K562 (cell line): Measurements from ENCODE around the gene SHROOM3. TPM values are rescaled to one million over a fixed set of nuclear protein-coding genes. Genes with fewer than 3 reads are reported as not detected.

Experiments
- ATAC-seq: fragments of 200-7000 bp; cut with Tn5 transposase; 3 replicates; pipeline ENCODE4 v1.9.1; 2020; ENCODE audit warnings: moderate library complexity
- BruUV-seq: library from RNA; stranded (reverse); fragments of 400-500 nt; replicated peaks from 2 replicates; lab custom pipeline; 2021; lab: Mats Ljungman, UMichigan
- CTCF ChIA-PET: fragments of 300-600 bp; formaldehyde crosslinking; extraction: SDS; loops from one replicate; lab custom pipeline; 2021; ENCODE audit warnings: low intra/inter-chr PET ratio; lab: Yijun Ruan, JAX
- POLR2A ChIA-PET: fragments of 300-600, 350-650 bp; sonication (Branson Sonifier 250); formaldehyde crosslinking; extraction: SDS; loops from one replicate; lab custom pipeline; 2021; ENCODE audit warnings: antibody characterized with exemption, inconsistent platforms; lab: Yijun Ruan, JAX
- DNase-seq, 4 experiments: peaks; one replicate each; pipeline versions ENCODE4 v3.0.0 to v3.0.0-alpha.2; 2011 to 2018; ENCODE audit warnings: low spot score in 3 of 4, mixed read lengths in 3 of 4; ENCODE audit errors: extremely low read depth in 1 of 4
- FAIRE-seq: peaks from 2 replicates; lab custom pipeline; 2011; peaks lifted over from hg19 to GRCh38; lab: Jason Lieb, UNC
- H2AFZ ChIP-seq: 2 replicates; pipeline ENCODE4 v1.6.0; 2011; ENCODE audit warnings: low read depth, low read length, control low read depth, inconsistent platforms
- H3K27ac ChIP-seq: fragments of 200-600 bp; 3 replicates; pipeline ENCODE4 v1.8.0; 2011; ENCODE audit warnings: low read depth, mild to moderate bottlenecking, control low read depth, inconsistent platforms, low read length, moderate library complexity, mixed read lengths; ENCODE audit errors: extremely low read depth
- H3K27me3 ChIP-seq, 2 experiments: fragments of 300-600 bp in 1 of 2; 2 replicates in 1 of 2; 3 replicates in 1 of 2; pipeline versions ENCODE4 v1.6.0 to v1.8.0; 2011; ENCODE audit warnings: inconsistent platforms in 2 of 2, low read length in 2 of 2, mild to moderate bottlenecking in 1 of 2, mixed read lengths in 1 of 2, moderate library complexity in 1 of 2; ENCODE audit not compliant: control insufficient read depth in 2 of 2, insufficient read depth in 2 of 2
- H3K36me3 ChIP-seq: fragments of 300-600 bp; 3 replicates; pipeline ENCODE4 v1.8.0; 2011; ENCODE audit warnings: mild to moderate bottlenecking, low read length, inconsistent platforms; ENCODE audit not compliant: control insufficient read depth, insufficient read depth
- H3K4me1 ChIP-seq, 2 experiments: fragments of 200-600 bp in 1 of 2; replicated peaks in 1 of 2; 2 replicates in 1 of 2; 3 replicates in 1 of 2; pipeline versions ENCODE4 v1.5.1 to v1.8.0; 2011; ENCODE audit warnings: inconsistent platforms in 2 of 2, low read length in 2 of 2, mild to moderate bottlenecking in 1 of 2, mixed read lengths in 1 of 2, moderate library complexity in 1 of 2; ENCODE audit not compliant: control insufficient read depth in 2 of 2, insufficient read depth in 2 of 2
- H3K4me2 ChIP-seq: 2 replicates; pipeline ENCODE4 v1.6.1; 2011; ENCODE audit warnings: low read length, control low read depth, inconsistent platforms, mixed read lengths; ENCODE audit not compliant: insufficient read depth
- H3K4me3 ChIP-seq: fragments of 200-600 bp; sonication (generic), shearing (Covaris generic); 2 replicates; pipeline ENCODE4 v1.5.1; 2016; ENCODE audit warnings: control low read depth, inconsistent platforms
- H3K79me2 ChIP-seq: fragments of 200-600 bp; 3 replicates; pipeline ENCODE4 v1.8.0; 2011; ENCODE audit warnings: low read length, inconsistent platforms; ENCODE audit not compliant: control insufficient read depth, insufficient read depth
- H3K9ac ChIP-seq, 2 experiments: 2 replicates each; pipeline versions ENCODE4 v1.6.0 to v1.6.1; 2011; ENCODE audit warnings: low read depth in 2 of 2, low read length in 2 of 2, control low read depth in 1 of 2, inconsistent platforms in 1 of 2, mild to moderate bottlenecking in 1 of 2, mixed read lengths in 1 of 2; ENCODE audit not compliant: insufficient read depth in 1 of 2
- H3K9me1 ChIP-seq: one replicate; pipeline ENCODE4 v1.6.0; 2011; ENCODE audit warnings: inconsistent platforms, mild to moderate bottlenecking, low read length, moderate library complexity; ENCODE audit not compliant: control insufficient read depth, insufficient read depth
- H3K9me3 ChIP-seq: replicated peaks from 2 replicates; pipeline ENCODE4 v1.5.1; 2011; ENCODE audit warnings: low read depth, low read length, inconsistent platforms; ENCODE audit not compliant: control insufficient read depth, insufficient read depth
- H4K20me1 ChIP-seq: replicated peaks from 2 replicates; pipeline ENCODE4 v1.6.1; 2011; ENCODE audit warnings: low read length, inconsistent platforms, mixed read lengths; ENCODE audit not compliant: control insufficient read depth, insufficient read depth
- CHD2 ChIP-seq: IDR thresholded peaks from 2 replicates; pipeline ENCODE4 v1.6.1; 2011; ENCODE audit warnings: low read depth, low read length
- MTF1 ChIP-seq: fragments of 250-450 bp; sonication (Bioruptor Pico); IDR thresholded peaks from 2 replicates; pipeline ENCODE4 v1.9.0; 2021; ENCODE audit warnings: moderate library complexity, mild to moderate bottlenecking, inconsistent platforms, borderline replicate concordance
- NCOR1 ChIP-seq: fragments of 450-650 bp; IDR thresholded peaks from 2 replicates; pipeline ENCODE4 v1.6.1; 2016; ENCODE audit warnings: mild to moderate bottlenecking, moderate library complexity
- RAD21 ChIP-seq, 2 experiments: fragments of 250-450 bp in 1 of 2; fragments of 450-650 bp in 1 of 2; sonication (Bioruptor Pico) in 1 of 2; formaldehyde crosslinking in 1 of 2; IDR thresholded peaks in 1 of 2; conservative IDR thresholded peaks in 1 of 2; 2 replicates each; pipeline versions ENCODE4 v1.4.0 to v1.8.0; 2020 to 2022; ENCODE audit warnings: mild to moderate bottlenecking in 2 of 2, moderate library complexity in 1 of 2
- ZBED1 ChIP-seq: IDR thresholded peaks from 2 replicates; pipeline ENCODE4 v1.6.1; 2014
- ZC3H4 ChIP-seq: sonication (generic); formaldehyde crosslinking; IDR thresholded peaks from 2 replicates; pipeline ENCODE4 v1.9.0; 2021; ENCODE audit warnings: missing genetic modification reagents, borderline replicate concordance
- WGBS: fragments of 100-300 bp; shearing (Covaris generic); methylation state at CpG from one replicate; pipeline ENCODE4 v1.1.6; 2016; ENCODE audit warnings: low coverage, mixed read lengths; ENCODE audit not compliant: insufficient coverage; ENCODE audit errors: missing lambda C conversion rate; 5-methylcytosine and 5-hydroxymethylcytosine counted together
- in situ Hi-C: fragments of 300-500 bp; cut with MboI; formaldehyde crosslinking; loops from 4 replicates; pipeline ENCODE4 v1.15.0; 2018; ENCODE audit warnings: inconsistent platforms, mixed read lengths
- intact Hi-C: fragments of 100-400 bp; cut with micrococcal nuclease; formaldehyde crosslinking; loops from 2 replicates; pipeline ENCODE4 v1.14.2; 2022
- polyA plus RNA-seq, 8 experiments: library from polyadenylated mRNA; depleted of rRNA in 4 of 8; stranded (reverse) in 5 of 8; unstranded in 3 of 8; fragments of >200 nt; fragmentation: Nextera tagmentation in 2 of 8; fragmentation: Illumina TruSeq in 1 of 8; extraction: Ambion mirVana in 2 of 8; extraction: Trizol in 1 of 8; gene quantifications; 2 replicates each; pipeline versions ENCODE4 v1.2.1 to v1.2.3, GENCODE V29; 2011 to 2014; ENCODE audit warnings: inconsistent platforms in 1 of 8, missing spikeins in 1 of 8
- total RNA-seq, 7 experiments: library from RNA; depleted of rRNA in 6 of 7; stranded (reverse); fragments of >200 nt in 6 of 7; fragmentation: Illumina TruSeq in 2 of 7; extraction: Trizol in 2 of 7; gene quantifications; 2 replicates each; pipeline versions ENCODE4 v1.2.1 to v1.2.3, GENCODE V29; 2011 to 2021; ENCODE audit warnings: low replicate concordance in 1 of 7
- TF ChIP-seq, protein P1 (sequence below): fragments of 250-450 bp; sonication (Bioruptor Pico); IDR thresholded peaks from 2 replicates; pipeline ENCODE4 v1.4.0; 2020; ENCODE audit warnings: mild to moderate bottlenecking, moderate library complexity

SHROOM3 gene
- total and polyA plus RNA-seq, 9 of the 15 experiments (the other 6 are each of a cell fraction or from before 2014, with no cell fraction given) = 0.01 to 0.07 TPM; not detected in 7

DNA sequence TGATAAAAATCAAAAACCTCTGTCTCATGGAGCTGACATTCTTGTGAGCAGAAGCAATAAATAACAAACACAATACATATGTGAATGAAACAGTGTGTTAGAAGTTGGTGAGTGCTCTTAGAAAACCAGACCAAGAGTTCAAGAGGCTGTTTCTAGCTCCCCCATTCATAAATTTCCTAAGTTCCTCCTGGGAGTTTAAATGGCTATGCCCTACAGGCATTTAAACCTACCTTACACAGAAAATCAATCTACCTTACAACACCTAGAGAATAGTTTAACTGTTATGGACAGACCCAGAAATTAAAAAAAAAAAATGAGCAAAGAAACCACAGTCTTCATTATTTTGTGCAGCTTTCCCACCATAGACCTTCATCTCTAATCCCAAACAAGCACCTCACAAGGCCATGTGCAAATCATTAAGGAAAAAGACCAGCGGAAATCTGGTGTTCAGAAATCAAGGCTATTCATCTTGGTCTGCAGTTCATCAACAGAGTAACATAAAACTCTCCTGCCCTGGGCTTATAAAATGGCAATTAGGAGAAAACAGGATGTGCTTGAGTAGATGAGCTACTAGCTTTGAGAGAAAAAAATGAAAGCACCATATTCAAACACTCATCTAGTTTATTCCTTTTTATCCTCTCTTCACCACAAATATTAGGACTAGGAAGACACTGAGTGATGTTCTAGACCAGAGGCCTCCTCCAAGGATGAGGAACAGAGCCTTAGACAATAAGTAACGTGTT lies 147.2 kb downstream of the SHROOM3 start:
- Histone ChIP-seq H3K9ac (no peak overlapping the region), H3K4me3 (no peak overlapping the region), H4K20me1 (no peaks in the 10 kb centered on the region), H3K9me3 (no peaks in the 10 kb centered on the region), H3K27me3 (peaks cover 17 to 27% of the 10 kb centered on the region in 2 experiments; a peak in 4 of 5 replicates), H3K27ac (no peak overlapping the region), H3K79me2 (no peaks in the 10 kb centered on the region), H2AFZ (no peak overlapping the region), H3K36me3 (no peaks in the 10 kb centered on the region), H3K9me1 (no peaks in the 10 kb centered on the region), H3K4me1 (peaks cover 0 to 6% of the 10 kb centered on the region in 2 experiments; a peak in 2 of 5 replicates), H3K4me2 (no peak overlapping the region)
- 3% methylated on average over 2 of the region's 2 CpGs for WGBS
- in situ Hi-C loops = no loop called here
- CTCF ChIA-PET = no interaction called here
- no TSS peak for BruUV-seq
- DNase-seq (no peak), FAIRE-seq (no peak), ATAC-seq (no peak)
- TF ChIP-seq CHD2 (no peak), RAD21 (CRISPR knock-in tag; conservative IDR thresholded peaks at IDR 0.05 in 1 of 2, IDR thresholded peaks at IDR 0.05 in 1 of 2) (no peak), ZC3H4 (no peak), ZBED1 (no peak), NCOR1 (no peak), MTF1 (CRISPR knock-in tag) (no peak)
- TF ChIP-seq, protein P1, sequence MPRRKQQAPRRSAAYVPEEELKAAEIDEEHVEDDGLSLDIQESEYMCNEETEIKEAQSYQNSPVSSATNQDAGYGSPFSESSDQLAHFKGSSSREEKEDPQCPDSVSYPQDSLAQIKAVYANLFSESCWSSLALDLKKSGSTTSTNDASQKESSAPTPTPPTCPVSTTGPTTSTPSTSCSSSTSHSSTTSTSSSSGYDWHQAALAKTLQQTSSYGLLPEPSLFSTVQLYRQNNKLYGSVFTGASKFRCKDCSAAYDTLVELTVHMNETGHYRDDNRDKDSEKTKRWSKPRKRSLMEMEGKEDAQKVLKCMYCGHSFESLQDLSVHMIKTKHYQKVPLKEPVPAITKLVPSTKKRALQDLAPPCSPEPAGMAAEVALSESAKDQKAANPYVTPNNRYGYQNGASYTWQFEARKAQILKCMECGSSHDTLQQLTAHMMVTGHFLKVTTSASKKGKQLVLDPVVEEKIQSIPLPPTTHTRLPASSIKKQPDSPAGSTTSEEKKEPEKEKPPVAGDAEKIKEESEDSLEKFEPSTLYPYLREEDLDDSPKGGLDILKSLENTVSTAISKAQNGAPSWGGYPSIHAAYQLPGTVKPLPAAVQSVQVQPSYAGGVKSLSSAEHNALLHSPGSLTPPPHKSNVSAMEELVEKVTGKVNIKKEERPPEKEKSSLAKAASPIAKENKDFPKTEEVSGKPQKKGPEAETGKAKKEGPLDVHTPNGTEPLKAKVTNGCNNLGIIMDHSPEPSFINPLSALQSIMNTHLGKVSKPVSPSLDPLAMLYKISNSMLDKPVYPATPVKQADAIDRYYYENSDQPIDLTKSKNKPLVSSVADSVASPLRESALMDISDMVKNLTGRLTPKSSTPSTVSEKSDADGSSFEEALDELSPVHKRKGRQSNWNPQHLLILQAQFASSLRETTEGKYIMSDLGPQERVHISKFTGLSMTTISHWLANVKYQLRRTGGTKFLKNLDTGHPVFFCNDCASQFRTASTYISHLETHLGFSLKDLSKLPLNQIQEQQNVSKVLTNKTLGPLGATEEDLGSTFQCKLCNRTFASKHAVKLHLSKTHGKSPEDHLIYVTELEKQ (CRISPR knock-in tag) = no peak
- intact Hi-C loops = no loop called here
- POLR2A ChIA-PET = no interaction called here
